OCI-LY7 (cell line): ENCODE data around the gene KLRF1.

ENCODE experiments used
- CTCF ChIP-seq: fragments of 200-600 bp; sonication (generic); conservative IDR thresholded peaks from 2 replicates; pipeline ENCODE4 v1.5.1; 2014; ENCODE audit warnings: mild to moderate bottlenecking, antibody characterized with exemption, low read length, moderate library complexity, mixed read lengths
- EZH2phosphoT487 ChIP-seq: fragments of 200-600 bp; sonication (generic); IDR thresholded peaks from 2 replicates; pipeline ENCODE4 v1.6.1; 2018; ENCODE audit warnings: low read depth, borderline replicate concordance, mild to moderate bottlenecking, mixed run types, antibody characterized with exemption, low read length, moderate library complexity, mixed read lengths

- TF ChIP-seq CTCF (no peak), EZH2phosphoT487 (no peak)
Observed at GRCh38 chr12:9851050-9851449, 23.8 kb downstream of the KLRF1 start.
